Left renal pelvis (tissue), 4 donors: ENCODE results near the gene ARID5B. TPM values are rescaled to one million over a fixed set of nuclear protein-coding genes. Genes with fewer than 3 reads are reported as not detected.

Source experiments
- DNase-seq, 4 donors: peaks; one replicate each; pipeline ENCODE4 v3.0.0-alpha.2; 2013; ENCODE audit warnings: low read depth in 4 of 4, low spot score in 3 of 4
- polyA plus RNA-seq, 4 donors: library from polyadenylated mRNA; unstranded; fragments of 120-200 nt; gene quantifications; one replicate each; pipeline ENCODE4 v1.2.1, GENCODE V29; 2013; ENCODE audit not compliant: insufficient read length in 4 of 4

The ARID5B gene
- polyA plus RNA-seq, 4 donors: 24.7 to 54.5 (median 52.1) TPM

- DNase-seq: no peak
These were observed 18.7 kb upstream of the ARID5B start for GRCh38 chr10:61882621-61883370.

- DNase-seq: no peak
These were observed 18.0 kb upstream of the ARID5B start for GRCh38 chr10:61883371-61884025.

DNA sequence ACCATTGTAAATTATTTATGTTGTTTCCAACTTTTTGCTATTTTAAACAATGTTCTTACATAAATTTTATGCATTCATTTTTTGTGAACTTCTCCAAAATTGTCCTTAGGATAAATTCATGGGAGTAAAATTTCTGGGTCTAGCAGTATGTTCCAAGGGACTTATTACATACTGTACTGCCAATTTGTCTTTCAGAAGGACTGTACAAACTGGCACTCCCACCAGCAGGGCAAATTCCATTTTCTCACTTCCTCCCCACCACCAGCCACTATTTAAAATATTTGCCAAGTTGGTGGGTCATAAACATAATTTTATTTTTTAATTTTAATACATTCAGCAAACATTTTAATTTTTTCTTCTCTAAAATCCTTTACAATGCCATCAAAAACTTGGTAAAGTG, 13.7 kb upstream of the ARID5B start:
- DNase-seq: no peak

DNA sequence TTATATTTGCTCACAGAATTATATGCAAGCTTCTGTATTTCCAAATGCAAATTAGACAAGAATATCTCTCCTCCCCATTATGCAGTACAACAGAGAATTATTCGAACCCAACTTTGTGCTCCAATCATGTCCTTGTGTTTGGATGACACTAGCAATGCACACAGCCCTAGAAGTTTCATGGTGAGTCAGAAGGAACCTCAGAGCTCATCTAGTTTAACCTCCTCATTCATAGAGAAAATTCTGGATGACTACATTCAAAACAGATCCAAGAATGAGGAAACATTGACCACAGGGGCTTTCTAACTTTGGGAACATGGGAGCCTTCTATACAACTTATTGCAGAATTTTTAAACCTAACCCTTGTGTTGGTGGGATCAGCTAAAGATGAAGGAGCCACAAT, 12.8 kb upstream of the ARID5B start:
- DNase-seq: no peak

DNA sequence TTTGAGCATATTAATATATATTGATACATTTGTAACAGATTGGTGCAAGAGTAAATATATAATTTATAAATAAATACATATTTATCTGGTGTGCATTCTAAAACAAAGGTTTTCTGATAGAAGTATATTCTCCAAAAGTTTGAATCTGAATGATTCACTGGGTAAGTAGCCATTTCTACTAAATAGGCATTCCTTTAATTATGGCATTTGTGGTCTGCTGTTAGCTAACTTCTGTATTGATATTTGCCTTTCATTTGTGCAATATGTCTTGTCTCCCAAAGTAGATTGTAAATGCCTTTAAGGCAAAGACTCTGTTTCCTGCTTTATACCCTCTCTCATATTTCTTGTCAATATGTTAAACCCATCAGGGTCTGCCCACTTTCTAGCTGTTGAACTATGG, 11.1 kb upstream of the ARID5B start:
- DNase-seq: no peak

DNA sequence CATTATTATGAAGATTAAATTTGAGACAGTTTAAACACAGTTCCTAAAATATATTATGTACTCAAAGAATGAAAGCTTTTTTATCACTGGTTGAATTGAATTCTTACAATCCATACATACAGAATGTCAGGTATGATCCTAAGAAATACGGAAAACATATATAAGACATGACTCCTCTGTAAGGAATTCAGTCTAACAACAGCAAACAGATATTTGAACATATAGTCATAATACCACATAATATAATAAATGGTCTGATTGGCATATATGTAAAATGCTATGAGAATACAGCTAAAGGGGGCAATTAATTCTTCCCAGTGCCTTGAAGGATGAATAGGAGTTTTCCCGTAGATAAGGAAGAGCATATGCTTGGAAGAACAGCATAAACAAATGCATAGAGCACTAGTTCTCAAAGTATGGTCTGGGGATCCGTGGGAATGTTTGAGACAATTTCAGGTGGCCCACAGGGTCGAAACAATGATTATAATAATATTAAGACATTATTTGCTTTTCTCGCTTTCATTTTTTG, 10.6 kb upstream of the ARID5B start:
- DNase-seq: no peak

DNA sequence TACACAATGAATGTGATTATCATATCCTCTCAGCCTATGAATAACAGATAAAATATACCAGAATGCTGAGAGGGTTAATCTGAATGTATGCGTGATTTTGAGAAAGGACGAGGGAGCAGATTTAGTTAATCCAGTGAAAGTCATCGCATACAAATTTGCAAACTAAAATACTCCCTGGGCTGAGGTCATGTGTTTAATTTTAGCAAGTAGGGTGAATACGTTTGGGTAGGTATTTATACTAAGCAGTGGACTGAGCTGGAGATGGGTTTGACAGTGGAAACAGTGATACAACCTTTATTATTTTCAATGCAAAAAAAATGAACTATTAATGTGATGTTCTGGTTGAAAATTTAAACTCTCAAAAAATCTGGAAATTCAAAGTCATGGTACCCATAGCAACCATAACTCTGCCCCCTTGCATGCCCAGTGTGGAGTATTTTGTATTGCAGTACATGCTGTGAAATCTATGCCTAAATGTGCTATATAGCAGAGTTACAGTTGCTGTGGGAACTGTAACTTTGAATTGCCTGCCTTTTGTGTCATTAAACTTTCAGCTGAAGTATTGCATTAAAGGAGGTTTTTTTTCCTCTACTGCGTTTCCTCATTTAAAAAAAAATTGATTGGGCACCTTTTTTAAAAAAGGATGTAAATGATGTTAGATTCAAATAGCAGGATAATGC, 9.5 kb upstream of the ARID5B start:
- DNase-seq: no peak

DNA sequence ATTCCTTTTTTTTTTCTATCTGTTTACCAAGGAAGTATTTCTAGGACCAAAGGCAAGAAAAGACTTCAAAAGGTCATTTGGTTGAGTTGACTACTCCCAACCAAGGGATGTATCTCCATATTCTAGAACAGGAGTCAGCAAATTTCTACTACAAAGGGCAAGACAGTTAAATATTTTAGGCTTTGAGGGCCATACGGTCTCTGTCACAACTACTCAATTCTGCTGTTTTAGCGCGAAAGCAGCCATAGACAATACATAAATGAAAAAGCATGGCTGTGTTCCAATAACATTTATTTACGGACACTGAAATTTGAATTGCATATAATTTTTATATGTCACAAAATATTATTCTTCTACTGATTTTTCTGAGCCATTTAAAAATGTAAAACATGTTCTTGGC, 8.5 kb upstream of the ARID5B start:
- DNase-seq: no peak

DNA sequence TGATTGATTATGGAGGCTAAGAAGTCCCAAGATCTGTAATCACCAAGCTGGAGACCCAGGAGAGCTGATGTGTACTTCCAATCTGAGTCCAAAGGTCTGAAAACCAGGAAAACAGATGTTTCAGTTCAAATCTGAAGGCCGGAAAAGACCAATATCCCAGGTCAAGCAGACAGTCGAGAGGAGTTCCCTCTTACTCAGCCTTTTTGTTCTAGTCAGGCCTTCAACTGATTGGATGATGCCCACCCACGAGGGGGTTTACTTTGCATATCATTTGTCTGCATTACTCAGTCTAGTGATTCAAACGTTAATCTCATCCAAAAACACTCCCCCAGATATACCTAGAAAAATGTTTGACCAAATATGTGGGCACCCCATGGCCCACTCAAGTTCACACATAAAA, 7.4 kb upstream of the ARID5B start:
- DNase-seq: no peak

- no peak for DNase-seq
These were observed 5.5 kb upstream of the ARID5B start for GRCh38 chr10:61895898-61896600.

GRCh38 chr10:61896854-61897661, 4.4 kb upstream of the ARID5B start:
- no peak for DNase-seq

GRCh38 chr10:61897671-61898434, 3.6 kb upstream of the ARID5B start:
- no peak for DNase-seq

DNA sequence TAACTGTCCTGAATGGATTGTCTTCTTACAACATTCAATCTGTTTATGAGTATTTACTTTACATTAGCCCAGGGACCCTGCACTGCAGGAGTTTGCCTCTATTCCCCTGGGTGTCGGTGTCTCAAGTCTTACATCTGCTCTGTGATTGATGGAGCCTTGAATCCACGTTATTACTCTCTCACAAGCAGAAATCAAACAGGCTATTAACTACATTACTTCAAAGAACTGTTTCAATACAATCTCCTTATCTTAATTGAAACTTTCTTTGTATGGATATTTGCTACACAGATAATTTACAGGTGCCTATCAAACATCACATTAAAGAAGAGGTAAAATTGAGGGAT, 3.1 kb upstream of the ARID5B start:
- DNase-seq: no peak

GRCh38 chr10:61899069-61899531, 2.4 kb upstream of the ARID5B start:
- no peak for DNase-seq

GRCh38 chr10:61899663-61899996, 1.9 kb upstream of the ARID5B start:
- no peak for DNase-seq

DNA sequence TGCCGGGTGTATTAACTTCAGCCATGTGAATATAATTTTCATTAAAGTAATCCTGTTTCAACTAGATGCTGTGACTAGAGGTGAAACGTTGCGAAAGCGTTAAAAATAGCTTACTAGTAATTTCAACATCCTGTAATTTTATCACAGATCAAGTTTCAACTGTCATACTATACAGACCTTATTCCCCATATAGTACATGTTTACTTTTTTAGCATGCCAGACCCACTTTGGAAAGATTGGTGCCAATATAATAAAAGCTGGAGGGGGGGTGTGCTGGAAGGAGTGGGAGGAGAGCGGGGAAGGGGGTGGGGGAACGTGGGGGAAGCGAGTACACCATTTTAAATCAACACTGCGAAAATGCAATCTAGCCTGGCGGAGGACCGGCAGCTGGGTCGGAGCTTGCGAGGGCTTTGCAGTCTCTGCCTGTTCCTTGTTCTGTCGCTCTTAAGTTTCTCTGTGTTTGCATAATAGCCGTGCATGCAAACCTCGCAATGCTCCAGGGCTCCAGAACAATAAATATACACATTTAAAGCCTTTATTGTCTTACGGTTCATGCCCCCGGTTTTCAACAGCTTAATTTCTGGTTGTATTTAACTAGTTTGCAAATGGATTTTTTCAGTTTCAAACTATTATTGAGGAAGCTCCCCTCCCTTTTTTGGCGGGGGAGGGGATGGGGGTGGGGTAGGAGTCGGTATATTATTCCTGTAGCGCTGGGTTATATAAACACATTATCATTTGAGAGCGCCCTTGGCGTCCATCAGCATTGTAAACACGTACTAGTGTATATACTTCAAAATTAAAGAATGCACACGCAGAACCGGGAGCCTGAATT, 1.3 kb upstream of the ARID5B start:
- DNase-seq: no peak

GRCh38 chr10:61901829-61902444, 438 bp downstream of the ARID5B start:
- DNase-seq: no peak
